Liver (tissue), 9 donors: Measurements from ENCODE around the gene OAS1. TPM values are rescaled to one million over a fixed set of nuclear protein-coding genes. Genes with fewer than 3 reads are reported as not detected.

ENCODE experiments used
- DNase-seq: peaks from one replicate; pipeline ENCODE4 v3.0.0-alpha.2; 2017; ENCODE audit warnings: low spot score
- H3K27ac ChIP-seq, 2 donors: one replicate each; pipeline ENCODE4 v1.7.0; 2013; ENCODE audit warnings: inconsistent platforms in 2 of 2, low read length in 2 of 2, control low read depth in 1 of 2, low read depth in 1 of 2, mild to moderate bottlenecking in 1 of 2
- H3K27me3 ChIP-seq, 4 donors: one replicate each; pipeline versions ENCODE4 v1.6.1 to v1.7.0; 2013; ENCODE audit warnings: low read length in 3 of 4, inconsistent platforms in 1 of 4, mild to moderate bottlenecking in 1 of 4, moderate library complexity in 1 of 4; ENCODE audit not compliant: control insufficient read depth in 4 of 4, insufficient read depth in 4 of 4
- H3K36me3 ChIP-seq, 4 donors: one replicate each; pipeline versions ENCODE4 v1.6.1 to v1.7.0; 2013; ENCODE audit warnings: low read length in 3 of 4, mild to moderate bottlenecking in 3 of 4, low read depth in 1 of 4, moderate library complexity in 1 of 4; ENCODE audit not compliant: control insufficient read depth in 4 of 4, insufficient read depth in 3 of 4
- H3K4me1 ChIP-seq, 4 donors: one replicate each; pipeline versions ENCODE4 v1.6.1 to v1.7.0; 2013; ENCODE audit warnings: low read length in 3 of 4, mild to moderate bottlenecking in 3 of 4, moderate library complexity in 1 of 4; ENCODE audit not compliant: control insufficient read depth in 4 of 4, insufficient read depth in 4 of 4
- H3K4me3 ChIP-seq, 3 donors: one replicate each; pipeline versions ENCODE4 v1.6.1 to v1.7.0; 2013; ENCODE audit warnings: low read length in 3 of 3, control low read depth in 1 of 3, low read depth in 1 of 3, mild to moderate bottlenecking in 1 of 3
- H3K9ac ChIP-seq, 2 donors: one replicate each; pipeline ENCODE4 v1.7.0; 2013; ENCODE audit warnings: low read length in 2 of 2, mild to moderate bottlenecking in 2 of 2, moderate library complexity in 2 of 2, control low read depth in 1 of 2, low read depth in 1 of 2
- H3K9me3 ChIP-seq, 4 donors: one replicate each; pipeline versions ENCODE4 v1.6.1 to v1.7.0; 2013; ENCODE audit warnings: low read length in 3 of 4; ENCODE audit not compliant: control insufficient read depth in 4 of 4
- CTCF ChIP-seq: fragments of 150-350 bp; IDR thresholded peaks from 2 replicates; pipeline ENCODE4 v1.5.1; 2017; ENCODE audit warnings: improper control_type of control experiment, low read depth, low read length; ENCODE audit not compliant: missing input control
- EGR1 ChIP-seq, 2 donors: IDR thresholded peaks; 2 replicates each; pipeline ENCODE4 v1.6.1; 2016 to 2018; ENCODE audit warnings: antibody characterized with exemption in 2 of 2, low read depth in 2 of 2
- FOXA2 ChIP-seq: IDR thresholded peaks from 2 replicates; pipeline ENCODE4 v1.6.1; 2016; ENCODE audit warnings: antibody characterized with exemption
- HNF4A ChIP-seq, 2 donors: conservative IDR thresholded peaks; 2 replicates each; pipeline ENCODE4 v1.6.1; 2016; ENCODE audit warnings: antibody characterized with exemption in 2 of 2, mild to moderate bottlenecking in 2 of 2
- HNF4G ChIP-seq: IDR thresholded peaks from 2 replicates; pipeline ENCODE4 v1.6.1; 2016; ENCODE audit warnings: antibody characterized with exemption
- JUND ChIP-seq, 2 donors: IDR thresholded peaks; 2 replicates each; pipeline ENCODE4 v1.6.1; 2016; ENCODE audit warnings: antibody characterized with exemption in 2 of 2
- MAX ChIP-seq: IDR thresholded peaks from 2 replicates; pipeline ENCODE4 v1.6.1; 2016; ENCODE audit warnings: antibody characterized with exemption
- NR2F2 ChIP-seq: IDR thresholded peaks from 2 replicates; pipeline ENCODE4 v1.6.1; 2016; ENCODE audit warnings: antibody characterized with exemption
- RAD21 ChIP-seq, 2 donors: IDR thresholded peaks; 2 replicates each; pipeline ENCODE4 v1.6.1; 2016; ENCODE audit warnings: antibody characterized with exemption in 2 of 2, mild to moderate bottlenecking in 2 of 2
- REST ChIP-seq: IDR thresholded peaks from 2 replicates; pipeline ENCODE4 v1.6.1; 2016; ENCODE audit warnings: antibody characterized with exemption, mild to moderate bottlenecking
- RXRA ChIP-seq, 2 donors: IDR thresholded peaks; 2 replicates each; pipeline ENCODE4 v1.6.1; 2017 to 2018; ENCODE audit warnings: antibody characterized with exemption in 2 of 2, mild to moderate bottlenecking in 1 of 2
- SP1 ChIP-seq: IDR thresholded peaks from 2 replicates; pipeline ENCODE4 v1.6.1; 2018; ENCODE audit warnings: antibody characterized with exemption, mild to moderate bottlenecking
- TAF1 ChIP-seq: conservative IDR thresholded peaks from 2 replicates; pipeline ENCODE4 v1.6.1; 2016; ENCODE audit warnings: antibody characterized with exemption, mild to moderate bottlenecking
- YY1 ChIP-seq: IDR thresholded peaks from 2 replicates; pipeline ENCODE4 v1.6.1; 2016; ENCODE audit warnings: antibody characterized with exemption, mild to moderate bottlenecking
- ZBTB33 ChIP-seq: IDR thresholded peaks from 2 replicates; pipeline ENCODE4 v1.6.1; 2016; ENCODE audit warnings: antibody characterized with exemption
- WGBS: extraction: QIAGEN DNeasy Blood & Tissue Kit; methylation state at CpG from one replicate; pipeline ENCODE4 v1.1.7; 2013; 5-methylcytosine and 5-hydroxymethylcytosine counted together
- polyA plus RNA-seq, 2 donors: library from polyadenylated mRNA; stranded (reverse) in 1 of 2; unstranded in 1 of 2; fragments of 200-250 nt in 1 of 2; fragments of >200 nt in 1 of 2; fragmentation: Nextera tagmentation in 1 of 2; extraction: Ambion mirVana in 1 of 2; gene quantifications; one replicate each; pipeline versions ENCODE4 v1.2.1 to v1.2.3, GENCODE V29; 2013 to 2015
- total RNA-seq, 2 donors: library from RNA; depleted of rRNA; stranded (reverse); fragments of >200 nt; gene quantifications; one replicate each; pipeline ENCODE4 v1.2.3, GENCODE V29; 2014
- donor health status: healthy.
- donor health status: healthy.
- donor health status: healthy.
- donor health status: healthy.
- donor health status: healthy.

OAS1 gene
- total and polyA plus RNA-seq, 4 donors = 20.5 to 26.0 (median 23.4) TPM

GRCh38 chr12:112963227-112963861 is 56.6 kb downstream of the OAS1 start:
- Histone ChIP-seq H3K27me3 (no peaks in the 10 kb centered on the region), H3K36me3 (peaks cover 9 to 43% (median 19%) of the 10 kb centered on the region in 4 donors), H3K9me3 (no peaks in the 10 kb centered on the region), H3K27ac (no peak overlapping the region), H3K4me1 (no peaks in the 10 kb centered on the region), H3K9ac (no peak overlapping the region), H3K4me3 (no peak overlapping the region)
- WGBS = 96% methylated on average over 14 of the region's 14 CpGs
- peak; percentile 17 for DNase-seq
- TF ChIP-seq JUND (IDR thresholded peaks at IDR 0.05) (no peak), REST (no peak), TAF1 (no peak), FOXA2 (no peak), HNF4A (conservative IDR thresholded peaks at IDR 0.05) (no peak), SP1 (no peak), MAX (no peak), ZBTB33 (no peak), CTCF (no peak), NR2F2 (no peak), HNF4G (no peak)

- Histone ChIP-seq H3K27ac (no peak overlapping the region), H3K9ac (no peak overlapping the region), H3K4me1 (no peaks in the 10 kb centered on the region), H3K36me3 (peaks cover 6 to 43% (median 20%) of the 10 kb centered on the region in 4 donors), H3K27me3 (no peaks in the 10 kb centered on the region), H3K4me3 (no peak overlapping the region), H3K9me3 (no peaks in the 10 kb centered on the region)
- no peak for TF ChIP-seq FOXA2
- no peak for TF ChIP-seq SP1
- no peak for TF ChIP-seq RAD21 (IDR thresholded peaks at IDR 0.05)
- no peak for TF ChIP-seq RXRA (IDR thresholded peaks at IDR 0.05)
- TF ChIP-seq YY1 = no peak
- no peak for TF ChIP-seq EGR1 (IDR thresholded peaks at IDR 0.05; ENCODE audit: low read depth in 2 of 2)
- TF ChIP-seq MAX = no peak
- no peak for TF ChIP-seq HNF4A (conservative IDR thresholded peaks at IDR 0.05)
- TF ChIP-seq TAF1 = no peak
- TF ChIP-seq NR2F2 = no peak
- no peak for TF ChIP-seq ZBTB33
- peak; percentile 9 for DNase-seq
- 98% methylated on average over 6 of the region's 6 CpGs for WGBS
These were observed 57.4 kb downstream of the OAS1 start for GRCh38 chr12:112964067-112964670.
